Smooth muscle cell (in vitro differentiated cells): ENCODE data around the gene RNASE8. TPM values are rescaled to one million over a fixed set of nuclear protein-coding genes. Genes with fewer than 3 reads are reported as not detected.

Experiments
- DNase-seq: peaks from one replicate; lab custom pipeline; 2025; ENCODE audit not compliant: unreplicated experiment; lab: John Stamatoyannopoulos, UW
- H2AFZ ChIP-seq: fragments of 200-600 bp; sonication (generic); 2 replicates; pipeline ENCODE4 v1.6.0; 2016; ENCODE audit warnings: antibody characterized with exemption, low read depth, mild to moderate bottlenecking
- H3F3A ChIP-seq: fragments of 200-600 bp; sonication (generic); 2 replicates; pipeline ENCODE4 v1.6.0; 2017; ENCODE audit warnings: antibody characterized with exemption, low read depth
- H3K27ac ChIP-seq: fragments of 200-600 bp; sonication (generic); 2 replicates; pipeline ENCODE4 v1.5.1; 2016; ENCODE audit warnings: low read depth, mild to moderate bottlenecking
- H3K27me3 ChIP-seq: fragments of 200-600 bp; sonication (generic); 2 replicates; pipeline ENCODE4 v1.6.1; 2016; ENCODE audit warnings: low read depth, mild to moderate bottlenecking
- H3K36me3 ChIP-seq: fragments of 200-600 bp; sonication (generic); 2 replicates; pipeline ENCODE4 v1.5.1; 2016; ENCODE audit warnings: low read depth
- H3K4me1 ChIP-seq: fragments of 200-600 bp; sonication (generic); 2 replicates; pipeline ENCODE4 v1.5.1; 2016; ENCODE audit warnings: low read depth
- H3K4me2 ChIP-seq: fragments of 200-600 bp; sonication (generic); 2 replicates; pipeline ENCODE4 v1.6.0; 2016; ENCODE audit warnings: mild to moderate bottlenecking
- H3K4me3 ChIP-seq: fragments of 200-600 bp; sonication (generic); 2 replicates; pipeline ENCODE4 v1.5.1; 2016; ENCODE audit warnings: mild to moderate bottlenecking
- H3K79me2 ChIP-seq: fragments of 200-600 bp; sonication (generic); 2 replicates; pipeline ENCODE4 v1.6.0; 2016; ENCODE audit warnings: low read depth, mild to moderate bottlenecking
- H3K9ac ChIP-seq: fragments of 200-600 bp; sonication (generic); 2 replicates; pipeline ENCODE4 v1.6.0; 2016; ENCODE audit warnings: low read depth
- H3K9me3 ChIP-seq: fragments of 200-600 bp; sonication (generic); replicated peaks from 2 replicates; pipeline ENCODE4 v1.5.1; 2016; ENCODE audit warnings: low read depth
- H4K20me1 ChIP-seq: fragments of 200-600 bp; sonication (generic); 2 replicates; pipeline ENCODE4 v1.6.0; 2016; ENCODE audit warnings: low read depth
- CTCF ChIP-seq: fragments of 200-600 bp; sonication (generic); IDR thresholded peaks from 2 replicates; pipeline ENCODE4 v1.5.1; 2017; ENCODE audit warnings: borderline replicate concordance, mild to moderate bottlenecking, antibody characterized with exemption; ENCODE audit not compliant: insufficient read depth, poor library complexity, severe bottlenecking
- WGBS: methylation state at CpG from one replicate; pipeline ENCODE4 v1.1.7; 2016; ENCODE audit warnings: low lambda C conversion rate; 5-methylcytosine and 5-hydroxymethylcytosine counted together
- polyA plus RNA-seq: library from polyadenylated mRNA; unstranded; fragments of >200 nt; fragmentation: Nextera tagmentation; extraction: Ambion mirVana; gene quantifications from 2 replicates; pipeline ENCODE4 v1.2.1, GENCODE V29; 2016
- total RNA-seq: library from RNA; depleted of rRNA; stranded (reverse); fragments of >200 nt; gene quantifications from 2 replicates; pipeline ENCODE4 v1.2.3, GENCODE V29; 2014

The RNASE8 gene
- total and polyA plus RNA-seq, 2 experiments from 2014 or later = not detected

DNA sequence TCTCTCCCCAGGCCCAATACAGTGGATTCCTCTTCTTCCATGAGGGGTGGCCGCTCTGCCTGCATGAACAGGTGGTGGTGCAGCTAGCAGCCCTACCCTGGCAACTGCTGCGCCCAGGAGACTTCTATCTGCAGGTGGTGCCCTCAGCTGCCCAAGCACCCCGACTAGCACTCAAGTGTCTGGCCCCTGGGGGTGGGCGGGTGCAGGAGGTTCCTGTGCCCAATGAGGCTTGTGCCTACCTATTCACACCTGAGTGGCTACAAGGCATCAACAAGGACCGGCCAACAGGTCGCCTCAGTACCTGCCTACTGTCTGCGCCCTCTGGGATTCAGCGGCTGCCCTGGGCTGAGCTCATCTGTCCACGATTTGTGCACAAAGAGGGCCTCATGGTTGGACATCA, 16.3 kb downstream of the RNASE8 start:
- Histone ChIP-seq H3F3A (peaks cover 36% of the 10 kb centered on the region), H4K20me1 (peaks cover 46% of the 10 kb centered on the region), H3K9ac (no peak overlapping the region), H3K27me3 (no peaks in the 10 kb centered on the region), H3K9me3 (no peaks in the 10 kb centered on the region), H2AFZ (no peak overlapping the region), H3K4me2 (no peak overlapping the region), H3K36me3 (peaks cover 10% of the 10 kb centered on the region), H3K4me3 (no peak overlapping the region), H3K79me2 (peaks cover 60% of the 10 kb centered on the region), H3K4me1 (peaks cover 17% of the 10 kb centered on the region), H3K27ac (peak overlapping the region; percentile 93)
- WGBS = 97% methylated on average over 9 of the region's 9 CpGs
- TF ChIP-seq CTCF = no peak
- no peak for DNase-seq

DNA sequence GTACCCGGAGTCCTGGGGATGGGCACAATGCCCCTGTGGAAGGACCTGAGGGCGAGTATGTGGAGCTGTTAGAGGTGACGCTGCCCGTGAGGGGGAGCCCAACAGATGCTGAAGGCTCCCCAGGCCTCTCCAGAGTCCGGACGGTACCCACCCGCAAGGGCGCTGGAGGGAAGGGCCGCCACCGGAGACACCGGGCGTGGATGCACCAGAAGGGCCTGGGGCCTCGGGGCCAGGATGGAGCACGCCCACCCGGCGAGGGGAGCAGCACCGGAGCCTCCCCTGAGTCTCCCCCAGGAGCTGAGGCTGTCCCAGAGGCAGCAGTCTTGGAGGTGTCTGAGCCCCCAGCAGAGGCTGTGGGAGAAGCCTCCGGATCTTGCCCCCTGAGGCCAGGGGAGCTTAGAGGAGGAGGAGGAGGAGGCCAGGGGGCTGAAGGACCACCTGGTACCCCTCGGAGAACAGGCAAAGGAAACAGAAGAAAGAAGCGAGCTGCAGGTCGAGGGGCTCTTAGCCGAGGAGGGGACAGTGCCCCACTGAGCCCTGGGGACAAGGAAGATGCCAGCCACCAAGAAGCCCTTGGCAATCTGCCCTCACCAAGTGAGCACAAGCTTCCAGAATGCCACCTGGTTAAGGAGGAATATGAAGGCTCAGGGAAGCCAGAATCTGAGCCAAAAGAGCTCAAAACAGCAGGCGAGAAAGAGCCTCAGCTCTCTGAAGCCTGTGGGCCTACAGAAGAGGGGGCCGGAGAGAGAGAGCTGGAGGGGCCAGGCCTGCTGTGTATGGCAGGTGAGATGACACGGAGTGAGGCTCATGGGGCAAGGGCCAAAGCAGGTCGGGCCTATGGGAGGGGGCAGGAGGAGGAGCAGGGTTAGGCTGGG, 17.0 kb downstream of the RNASE8 start:
- no peak for DNase-seq
- TF ChIP-seq CTCF = no peak
- Histone ChIP-seq H3K79me2 (peaks cover 60% of the 10 kb centered on the region), H4K20me1 (peaks cover 52% of the 10 kb centered on the region), H3K4me1 (peaks cover 10% of the 10 kb centered on the region), H3K27ac (peak overlapping the region; percentile 5), H3K4me2 (no peak overlapping the region), H2AFZ (no peak overlapping the region), H3K9ac (no peak overlapping the region), H3K36me3 (peaks cover 10% of the 10 kb centered on the region), H3F3A (peaks cover 37% of the 10 kb centered on the region), H3K9me3 (no peaks in the 10 kb centered on the region), H3K27me3 (no peaks in the 10 kb centered on the region), H3K4me3 (no peak overlapping the region)
- 98% methylated on average over 26 of the region's 26 CpGs for WGBS

DNA sequence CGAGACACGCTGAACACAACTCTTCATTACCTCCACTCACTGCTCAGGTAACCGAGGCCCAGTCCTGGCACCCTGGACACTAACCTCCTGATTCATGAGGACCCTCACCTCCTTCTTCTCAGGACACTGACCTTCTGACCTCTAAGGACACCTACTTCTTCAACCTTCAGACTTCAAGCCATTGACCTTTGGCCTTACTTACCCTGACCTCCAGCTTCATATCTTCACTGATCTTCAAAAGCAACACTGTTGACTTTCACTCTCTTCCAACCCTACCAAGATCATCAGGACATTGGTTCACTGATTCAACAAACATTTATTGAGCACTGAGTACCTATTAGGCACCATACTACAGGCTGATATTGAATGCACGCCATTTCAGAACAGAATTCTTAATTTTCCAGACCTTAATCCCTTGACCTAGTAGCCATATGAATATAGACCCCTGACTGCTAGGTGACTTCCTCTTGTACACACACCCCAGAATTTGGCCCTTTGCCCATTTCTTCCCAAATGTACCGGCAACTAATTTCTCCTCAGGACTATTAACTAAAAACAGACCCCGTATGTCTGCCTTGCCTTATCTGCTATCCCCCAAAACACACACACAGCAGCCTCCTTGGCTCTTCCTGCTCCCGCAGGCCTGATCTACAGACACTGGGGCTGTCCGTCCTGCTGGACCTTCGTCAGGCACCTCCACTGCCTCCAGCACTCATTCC, 18.3 kb downstream of the RNASE8 start:
- H3K36me3 ChIP-seq = peaks cover 10% of the 10 kb centered on the region
- no peaks in the 10 kb centered on the region for H3K27me3 ChIP-seq
- no peak overlapping the region for H3K4me3 ChIP-seq
- H3K9me3 ChIP-seq = no peaks in the 10 kb centered on the region
- H3K27ac ChIP-seq = peak overlapping the region; percentile 44
- peaks cover 53% of the 10 kb centered on the region for H4K20me1 ChIP-seq
- peaks cover 60% of the 10 kb centered on the region for H3K79me2 ChIP-seq
- 93% methylated on average over 7 of the region's 9 CpGs for whole genome bisulfite sequencing
- no peak overlapping the region for H2AFZ ChIP-seq
- no peak overlapping the region for H3K9ac ChIP-seq
- TF ChIP-seq CTCF = no peak
- no peak overlapping the region for H3K4me2 ChIP-seq
- peaks cover 40% of the 10 kb centered on the region for H3F3A ChIP-seq
- no peak for DNase-seq
- peaks cover 7% of the 10 kb centered on the region for H3K4me1 ChIP-seq
